Pons (tissue), 1 donor: Measurements from ENCODE around the gene GPD1L.
A peak's percentile ranks its signal among the peaks of the same experiment; 100 is the strongest.

Experiments
- DNase-seq: peaks from one replicate; pipeline ENCODE4 v3.0.0-alpha.2; 2016; ENCODE audit warnings: low spot score

The GPD1L gene

GRCh38 chr3:32136703-32137102 is 30.3 kb downstream of the GPD1L start:
- peak; percentile 49 for DNase-seq

GRCh38 chr3:32137870-32138269 is 31.4 kb downstream of the GPD1L start:
- no peak for DNase-seq

DNA sequence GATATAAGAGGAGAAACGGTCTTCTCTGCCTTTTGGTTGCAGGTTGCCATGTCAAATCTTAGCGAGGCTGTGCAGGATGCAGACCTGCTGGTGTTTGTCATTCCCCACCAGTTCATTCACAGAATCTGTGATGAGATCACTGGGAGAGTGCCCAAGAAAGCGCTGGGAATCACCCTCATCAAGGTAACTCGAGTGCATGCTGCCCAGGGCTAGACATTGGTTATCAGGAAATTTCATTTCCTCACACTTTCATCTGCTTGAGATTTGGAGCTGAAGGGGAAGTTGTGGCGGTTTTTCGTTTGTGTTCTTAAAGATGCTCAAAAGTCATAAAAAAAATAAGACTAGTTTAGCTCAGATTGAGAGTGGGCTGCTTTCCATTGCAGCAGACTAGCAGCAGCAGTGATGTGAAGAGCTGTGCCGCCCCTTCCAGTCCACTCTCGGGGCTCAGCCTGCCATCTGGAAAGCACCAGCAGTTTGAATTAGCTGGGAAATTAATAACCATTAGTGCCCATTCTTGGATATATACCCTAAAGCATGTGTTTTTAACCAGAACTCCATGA is 32.2 kb downstream of the GPD1L start:
- DNase-seq = no peak

DNA sequence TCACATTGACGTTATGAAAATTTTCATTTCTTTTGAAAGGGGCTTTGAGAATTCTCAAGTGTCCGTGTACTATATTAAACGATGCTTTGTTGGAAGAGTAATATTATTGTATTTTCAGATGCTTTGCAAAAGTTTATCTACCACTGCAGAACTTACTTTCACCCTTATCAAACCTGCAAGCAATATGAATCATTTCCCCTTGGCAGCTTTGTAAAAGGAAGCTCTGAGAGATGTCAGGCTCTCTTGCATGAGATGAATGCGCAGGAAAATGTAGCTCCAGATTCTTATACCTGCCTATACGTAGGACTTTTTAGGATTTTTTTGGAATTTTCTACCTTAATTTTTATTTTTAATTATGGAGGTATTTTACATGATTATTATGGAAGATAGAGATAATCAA is 34.5 kb downstream of the GPD1L start:
- no peak for DNase-seq

GRCh38 chr3:32143849-32144757 is 37.7 kb downstream of the GPD1L start:
- peak; percentile 88 for DNase-seq

GRCh38 chr3:32146746-32147211 is 40.4 kb downstream of the GPD1L start:
- DNase-seq = peak; percentile 96

DNA sequence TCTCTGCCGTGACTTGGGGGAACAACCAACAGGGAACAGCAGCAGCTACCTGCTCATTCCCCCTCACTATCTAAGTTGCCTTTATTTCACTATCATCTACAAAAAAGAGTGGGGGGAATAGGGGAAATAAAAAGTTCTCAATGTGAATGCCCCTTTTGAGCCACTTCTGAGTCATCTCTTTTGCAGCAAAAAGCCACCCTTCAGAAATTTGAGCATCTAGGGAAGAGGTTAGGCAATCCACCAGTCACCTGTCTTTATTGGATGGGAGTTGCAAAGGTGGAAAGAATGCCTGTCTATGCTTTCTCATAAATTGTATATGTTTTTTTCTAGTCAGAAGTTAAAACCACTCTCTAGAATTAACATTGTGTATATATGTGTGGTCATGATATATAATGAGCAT is 41.1 kb downstream of the GPD1L start:
- DNase-seq = no peak

- peak; percentile 36 for DNase-seq
Observed at GRCh38 chr3:32147933-32148332, 41.5 kb downstream of the GPD1L start.

- DNase-seq = no peak
Observed at GRCh38 chr3:32148351-32148750, 41.9 kb downstream of the GPD1L start.

GRCh38 chr3:32153414-32154204 is 47.2 kb downstream of the GPD1L start:
- DNase-seq = no peak

GRCh38 chr3:32154205-32154579 is 47.8 kb downstream of the GPD1L start:
- DNase-seq = no peak

DNA sequence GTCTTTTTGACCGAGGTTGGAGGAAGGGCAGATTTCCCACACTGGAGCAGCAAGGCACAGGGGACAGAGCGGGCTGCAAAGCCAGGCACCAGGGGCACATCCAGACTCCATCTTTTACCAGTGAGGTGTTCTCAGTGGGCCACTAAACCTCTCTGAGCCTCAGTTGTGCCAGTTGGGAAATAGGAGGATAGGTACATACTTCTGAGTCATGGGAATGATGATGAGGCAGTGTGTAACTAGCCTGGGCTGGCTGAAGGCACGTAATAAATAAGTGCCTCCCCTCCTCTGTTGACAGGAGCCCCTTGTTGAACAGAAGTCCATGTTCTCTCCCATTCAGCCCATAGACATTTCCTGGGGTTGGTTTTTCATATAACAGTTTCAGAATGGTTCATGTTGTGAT is 48.7 kb downstream of the GPD1L start:
- DNase-seq = no peak

DNA sequence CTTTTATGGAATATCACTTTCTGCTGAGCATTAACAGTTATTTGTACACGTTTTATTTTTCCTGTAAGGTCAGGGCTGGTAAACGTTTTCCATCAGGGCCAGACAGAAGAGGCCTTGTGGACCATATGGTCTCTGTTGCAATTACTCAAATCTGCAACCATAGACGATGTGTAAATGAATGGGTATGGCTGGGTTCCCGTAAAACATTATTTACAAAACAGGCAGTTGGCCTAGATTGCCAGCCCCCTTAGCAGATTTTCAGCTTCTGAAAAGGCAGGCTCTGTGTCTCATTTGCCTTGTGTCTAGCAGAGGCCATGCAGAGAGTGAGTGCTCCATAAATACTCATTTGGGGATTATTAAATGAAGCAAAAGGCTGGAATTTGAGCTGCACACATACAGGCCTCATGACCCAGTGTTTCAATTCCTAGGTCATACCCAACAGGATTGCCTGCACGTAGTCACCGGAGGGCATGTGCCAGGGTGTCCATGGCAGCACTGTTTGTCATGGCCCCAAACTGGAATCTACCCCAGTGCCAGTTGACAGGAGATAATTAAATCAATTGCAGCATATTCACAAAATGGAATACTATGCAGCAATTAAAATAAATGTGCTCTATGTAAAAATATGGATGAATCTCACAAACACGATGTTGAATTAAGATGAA is 51.3 kb downstream of the GPD1L start:
- no peak for DNase-seq

GRCh38 chr3:32160706-32161214 is 54.3 kb downstream of the GPD1L start:
- DNase-seq = no peak

- no peak for DNase-seq
Observed at GRCh38 chr3:32165442-32165841, 59.0 kb downstream of the GPD1L start.

GRCh38 chr3:32166654-32167053 is 60.2 kb downstream of the GPD1L start:
- no peak for DNase-seq

- DNase-seq = no peak
Observed at GRCh38 chr3:32172420-32172819, 66.0 kb downstream of the GPD1L start.

DNA sequence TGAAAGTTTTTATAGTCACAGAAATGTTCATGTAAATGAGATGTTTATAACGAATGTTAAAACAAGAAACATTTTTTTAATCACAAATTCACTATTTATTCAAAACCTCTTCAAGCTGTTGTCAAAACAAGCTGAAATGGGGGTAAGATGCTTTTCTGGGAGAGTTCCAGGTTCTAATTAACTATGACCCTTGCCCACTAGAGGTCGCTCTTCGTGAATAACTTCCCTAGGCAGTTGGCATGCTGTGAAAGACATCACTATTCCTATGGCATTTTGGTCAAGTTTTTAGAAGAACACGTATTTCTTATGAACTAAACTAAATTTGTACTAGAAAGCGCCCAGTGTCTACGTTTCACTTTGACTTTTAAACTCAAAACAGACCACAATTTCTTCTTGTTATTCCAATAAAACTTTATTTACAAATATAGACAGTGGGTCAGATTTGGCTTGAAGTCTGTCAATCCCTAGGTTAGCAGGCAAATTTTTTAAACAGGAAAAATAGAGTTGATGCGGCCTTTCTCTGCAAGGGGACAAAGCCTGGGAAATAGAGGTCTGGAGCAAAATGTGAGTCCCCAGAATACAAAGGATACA is 69.3 kb downstream of the GPD1L start:
- DNase-seq = peak; percentile 59

GRCh38 chr3:32176989-32177701 is 70.7 kb downstream of the GPD1L start:
- no peak for DNase-seq

DNA sequence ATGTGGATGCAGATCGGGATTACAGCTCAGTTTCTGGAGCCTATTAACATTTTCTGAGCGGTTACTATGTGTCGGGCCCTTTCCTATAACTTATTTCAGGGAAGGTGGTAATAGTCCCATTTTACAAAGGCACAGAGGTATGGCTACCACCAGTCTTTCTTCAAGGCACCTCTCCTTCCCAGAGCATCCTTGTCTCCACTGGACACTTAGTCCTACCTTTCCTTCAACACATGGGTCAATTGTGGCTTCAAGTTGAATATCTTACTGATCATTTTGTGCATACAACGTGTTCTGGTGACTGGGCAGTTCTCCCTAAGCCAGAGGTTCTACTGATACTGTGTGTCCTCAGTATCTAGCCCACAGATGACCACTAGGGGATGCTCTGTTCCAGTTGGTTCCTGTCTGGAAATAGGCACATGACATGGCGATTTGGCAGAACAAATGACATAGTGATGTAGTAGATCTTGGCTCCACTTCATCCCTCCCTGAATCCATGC is 71.3 kb downstream of the GPD1L start:
- peak; percentile 69 for DNase-seq
